Muscle of back (tissue), 11 donors: ENCODE measurements around the gene DET1. TPM values are rescaled to one million over a fixed set of nuclear protein-coding genes. Genes with fewer than 3 reads are reported as not detected.
A peak's percentile ranks its signal among the peaks of the same experiment; 100 is the strongest.
"Not testable (repeated sequence)": the region's sequence is repeated elsewhere in the genome, so short reads cannot be mapped to it uniquely, and the experiment has no call there.

Source experiments
- DNase-seq, 3 donors: peaks; one replicate each; pipeline versions ENCODE4 v3.0.0 to v3.0.0-alpha.2; 2013
- polyA plus RNA-seq, 10 donors: library from polyadenylated mRNA; unstranded; fragments of 120-200 nt; gene quantifications; one replicate each; pipeline ENCODE4 v1.2.1, GENCODE V29; 2013; ENCODE audit not compliant: insufficient read length in 10 of 10

The DET1 gene
- polyA plus RNA-seq, 10 donors: 8.4 to 14.1 (median 10.1) TPM

DNA sequence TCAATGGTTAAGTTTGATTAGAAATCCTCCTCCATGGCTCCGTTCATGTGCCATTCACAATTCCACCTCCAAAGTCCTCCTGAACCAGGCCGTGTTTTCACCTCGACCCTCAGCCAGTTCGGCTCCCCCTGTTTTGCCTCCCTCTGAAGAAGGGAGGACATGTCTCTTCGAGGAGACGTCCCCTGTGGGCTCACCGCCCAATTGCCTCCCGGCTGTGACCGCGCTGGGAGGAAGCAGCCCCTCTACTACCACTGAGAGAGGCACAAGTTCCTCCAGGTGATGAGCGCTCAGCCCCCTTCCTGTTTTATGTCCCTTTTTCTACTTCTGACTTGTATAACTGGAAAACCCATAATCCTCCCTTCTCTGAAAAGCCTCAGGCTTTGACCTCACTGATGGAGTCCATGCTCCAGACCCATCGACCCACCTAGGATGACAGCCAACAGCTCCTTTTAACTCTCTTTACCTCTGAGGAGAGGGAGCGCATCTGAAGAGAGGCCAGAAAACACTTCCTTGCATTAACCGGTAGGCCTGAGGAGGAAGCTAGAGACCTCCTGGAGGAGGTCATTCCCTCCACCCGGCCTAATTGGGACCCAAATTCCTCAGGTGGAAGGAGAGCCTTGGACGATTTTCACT lies 4.7 kb downstream of the DET1 start:
- DNase-seq: no peak

DNA sequence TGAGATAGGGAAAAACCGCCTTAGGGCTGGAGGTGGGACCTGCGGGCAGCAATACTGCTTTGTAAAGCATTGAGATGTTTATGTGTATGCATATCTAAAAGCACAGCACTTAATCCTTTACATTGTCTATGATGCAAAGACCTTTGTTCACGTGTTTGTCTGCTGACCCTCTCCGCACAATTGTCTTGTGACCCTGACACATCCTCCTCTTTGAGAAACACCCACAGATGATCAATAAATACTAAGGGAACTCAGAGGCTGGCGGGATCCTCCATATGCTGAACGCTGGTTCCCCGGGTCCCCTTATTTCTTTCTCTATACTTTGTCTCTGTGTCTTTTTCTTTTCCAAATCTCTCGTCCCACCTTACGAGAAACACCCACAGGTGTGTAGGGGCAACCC lies 5.4 kb downstream of the DET1 start:
- not testable (repeated sequence) for DNase-seq

DNA sequence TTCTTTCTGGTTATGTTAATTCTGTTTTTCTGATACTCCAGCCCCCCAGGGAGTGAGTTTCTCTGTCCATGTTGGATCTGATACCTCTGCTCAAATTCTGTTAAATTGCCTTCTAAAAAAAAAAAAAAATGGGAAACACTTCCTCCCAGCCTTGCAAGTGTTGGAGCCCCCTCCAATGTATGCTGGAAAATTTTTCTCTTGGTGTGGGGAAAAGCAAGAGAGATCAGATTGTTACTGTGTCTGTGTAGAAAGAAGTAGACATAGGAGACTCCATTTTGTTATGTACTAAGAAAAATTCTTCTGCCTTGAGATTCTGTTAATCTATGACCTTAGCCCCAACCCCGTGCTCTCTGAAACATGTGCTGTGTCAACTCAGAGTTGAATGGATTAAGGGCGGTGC lies 6.1 kb downstream of the DET1 start:
- DNase-seq: not testable (repeated sequence)

DNA sequence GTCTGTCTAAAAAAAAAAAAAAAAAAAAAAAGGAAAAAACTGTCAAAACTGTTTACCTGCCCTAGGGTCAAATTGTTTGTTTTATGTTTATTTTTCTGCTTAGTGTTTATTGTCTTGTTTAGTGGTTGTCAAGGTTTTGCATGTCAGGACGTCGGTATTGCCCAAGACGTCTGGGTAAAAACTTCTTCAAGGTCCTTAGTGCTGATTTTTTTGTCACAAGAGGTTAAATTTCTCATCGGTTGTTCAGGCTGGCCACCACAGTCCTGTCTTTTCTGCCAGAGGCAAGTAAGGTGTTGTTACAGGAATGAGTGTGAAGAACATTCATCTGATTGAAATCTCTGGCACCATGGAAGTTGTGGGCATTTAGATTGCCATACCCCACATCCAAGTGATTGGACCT lies 7.0 kb downstream of the DET1 start:
- DNase-seq: no peak

DNA sequence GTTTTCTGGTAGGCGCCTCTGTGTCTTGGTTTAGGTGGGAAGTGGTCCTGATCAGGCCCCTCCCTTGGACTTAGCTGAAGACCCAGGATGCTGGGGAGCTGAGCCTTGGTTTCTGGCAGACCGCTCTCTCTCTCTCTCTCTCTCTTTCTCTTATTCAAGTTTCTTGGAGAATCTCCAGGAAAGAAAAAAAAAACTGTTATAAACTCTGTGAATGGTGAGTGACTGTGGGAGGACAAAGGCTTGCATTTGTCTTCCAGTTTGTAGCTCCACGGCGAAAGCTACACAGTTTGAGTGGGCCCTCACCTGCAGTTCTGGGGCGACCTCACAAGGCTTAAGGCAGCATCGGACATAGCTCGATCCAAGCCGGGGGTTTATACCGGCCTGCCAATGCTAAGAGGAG lies 7.5 kb downstream of the DET1 start:
- no peak for DNase-seq

DNA sequence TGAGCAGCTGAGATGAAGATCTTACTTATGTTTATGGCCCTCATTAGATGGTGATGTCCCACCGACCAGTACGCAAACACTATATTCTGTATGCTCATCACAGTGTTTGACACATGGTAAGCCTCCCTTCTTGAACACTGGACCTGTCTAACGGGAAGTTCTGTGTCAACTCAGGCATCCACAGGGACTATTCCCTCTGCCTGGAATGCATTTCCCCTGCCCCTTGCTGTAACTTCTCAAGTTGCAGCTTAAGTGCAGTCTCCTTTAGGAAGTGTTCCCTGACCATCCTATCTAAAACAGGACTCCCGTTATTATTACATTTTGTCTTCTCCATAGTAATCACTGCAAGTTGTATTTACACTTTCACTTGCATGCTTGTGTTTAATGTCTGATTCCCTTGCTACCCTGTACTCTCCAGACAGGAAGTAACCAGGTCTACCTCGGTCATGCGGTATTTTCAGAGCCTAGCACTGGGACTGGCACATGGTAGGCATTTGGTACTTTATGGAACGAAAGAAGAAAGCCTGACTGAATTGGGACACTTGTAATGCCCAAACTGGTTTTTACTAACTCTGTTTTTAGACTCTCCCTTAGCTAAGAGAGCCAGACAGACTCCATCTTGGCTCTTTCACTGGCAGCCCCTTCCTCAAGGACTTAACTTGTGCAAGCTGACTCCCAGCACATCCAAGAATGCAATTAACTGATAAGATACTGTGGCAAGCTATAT lies 8.7 kb downstream of the DET1 start:
- DNase-seq: no peak

DNA sequence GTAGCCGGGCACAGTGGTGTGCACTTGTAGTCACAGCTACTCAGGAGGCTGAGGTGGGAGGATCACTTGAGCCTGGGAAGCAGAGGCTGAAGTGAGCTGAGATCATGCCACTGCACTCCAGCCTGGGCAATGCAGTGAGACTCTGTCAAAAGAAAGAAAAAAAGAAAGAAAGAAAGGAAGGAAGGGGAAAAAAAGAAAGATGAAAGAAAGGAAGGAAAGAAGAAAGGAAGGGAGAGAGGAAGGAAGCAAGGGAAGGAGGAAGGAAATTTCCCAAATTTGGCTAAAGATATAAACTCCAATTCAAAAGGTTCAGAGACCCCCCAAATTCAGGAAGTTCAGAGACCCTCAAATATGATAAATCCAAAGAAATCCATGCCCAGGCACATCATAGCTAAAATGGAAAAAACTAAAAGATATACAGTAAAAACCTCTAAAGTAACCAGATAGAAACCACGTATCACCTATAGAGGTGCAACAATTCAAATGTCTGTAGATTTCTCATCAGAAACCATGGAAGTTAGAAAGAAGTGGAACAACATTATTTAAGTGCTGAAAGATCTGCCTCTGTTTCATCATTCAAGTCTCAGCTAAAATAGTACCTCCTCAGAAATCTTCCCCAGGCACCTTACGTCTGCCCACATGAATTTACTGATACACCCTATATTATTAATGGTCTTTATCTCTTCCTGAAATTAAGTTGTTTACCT lies 10.7 kb downstream of the DET1 start:
- DNase-seq: no peak

DNA sequence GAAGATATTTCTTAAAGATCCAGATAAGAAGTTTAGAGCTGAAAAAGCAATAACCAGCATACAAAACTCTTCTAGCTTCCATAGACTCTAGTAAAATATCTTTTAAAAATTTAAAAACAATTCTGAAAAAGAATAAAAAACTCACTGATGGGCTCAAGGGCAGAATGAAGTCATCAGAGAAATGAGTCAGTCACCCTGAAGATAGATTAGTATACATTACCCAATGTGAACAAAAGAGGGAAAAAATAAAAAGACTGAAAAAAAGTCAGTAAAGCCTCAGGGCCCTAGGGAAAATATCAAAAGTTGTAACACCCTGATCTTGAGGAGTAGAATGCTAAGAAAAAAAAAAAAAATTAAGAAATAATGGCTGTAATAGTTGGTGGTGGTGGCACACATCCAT lies 11.4 kb downstream of the DET1 start:
- DNase-seq: no peak

DNA sequence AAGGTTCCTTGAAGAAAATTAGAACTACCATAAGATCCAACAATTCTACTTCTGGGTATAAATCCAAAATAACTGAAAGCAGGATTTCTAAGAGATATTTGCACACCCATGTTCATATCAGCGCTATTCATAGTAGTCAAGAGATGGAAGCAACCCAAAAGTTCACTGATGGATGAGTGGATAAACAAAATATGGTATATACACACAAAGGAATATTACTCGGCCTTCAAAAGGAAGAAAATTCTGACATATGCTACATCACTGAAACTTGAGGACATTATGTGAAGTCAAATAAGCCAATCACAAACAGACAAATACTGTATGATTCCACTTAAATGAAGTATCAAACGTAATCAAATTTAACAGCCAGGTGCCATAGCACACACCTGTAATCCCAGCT lies 13.1 kb downstream of the DET1 start:
- no peak for DNase-seq

DNA sequence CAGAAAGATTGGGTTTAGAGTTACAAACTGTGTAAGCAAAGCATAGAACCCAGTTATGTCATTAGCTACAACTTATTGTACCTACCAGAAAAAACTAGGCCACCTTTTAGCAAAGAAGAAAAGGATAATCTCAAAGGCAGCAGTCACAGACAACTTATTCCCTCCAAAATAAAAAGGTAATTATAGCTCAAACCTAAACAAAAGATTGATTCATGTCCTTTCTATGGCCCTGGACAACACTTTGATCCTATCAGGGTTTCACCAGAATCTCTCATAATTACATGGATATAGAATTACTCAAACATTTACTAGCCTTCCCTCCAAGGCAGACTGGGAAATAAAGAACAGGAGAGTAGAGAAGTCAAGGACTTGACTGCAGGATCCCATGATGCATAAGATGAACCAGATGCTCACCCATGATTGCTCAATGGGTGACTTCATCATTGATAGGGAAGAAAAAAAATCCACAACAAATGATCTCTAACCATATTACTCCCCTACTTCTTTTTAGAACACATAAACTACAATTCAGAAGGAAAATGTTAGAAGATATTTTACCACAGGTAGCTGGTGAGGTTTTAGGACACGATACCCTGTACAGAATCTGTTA lies 17.4 kb downstream of the DET1 start:
- no peak for DNase-seq

DNA sequence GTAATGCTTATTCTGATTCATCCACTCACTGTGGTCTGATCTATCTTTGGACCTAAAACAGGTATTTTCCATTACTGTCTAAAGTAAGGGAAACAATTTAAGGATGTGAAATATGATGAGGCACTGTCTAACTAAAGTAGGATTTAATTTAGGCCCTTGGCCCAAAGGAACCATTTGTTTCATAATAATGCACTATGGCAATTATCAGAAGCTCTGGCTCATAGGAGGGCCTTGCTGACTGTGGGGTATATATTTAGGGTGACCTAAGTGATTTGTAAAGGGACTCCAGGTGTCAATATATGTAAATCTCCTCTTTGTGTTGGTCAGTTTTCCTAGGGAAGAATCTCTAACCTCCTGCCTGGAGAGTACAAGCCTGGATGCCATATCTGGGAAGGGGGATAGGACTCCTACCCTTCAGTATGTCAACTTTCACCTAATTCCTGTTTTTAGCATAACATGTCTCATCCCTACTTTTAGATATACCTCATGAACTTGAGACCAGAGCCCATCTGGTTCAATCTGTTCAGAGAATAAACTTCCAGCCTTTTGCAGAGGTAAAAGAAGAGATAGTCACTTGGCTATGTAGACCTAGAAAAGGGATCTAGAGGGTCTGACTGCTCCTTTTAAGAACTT lies 20.1 kb downstream of the DET1 start:
- DNase-seq: no peak

DNA sequence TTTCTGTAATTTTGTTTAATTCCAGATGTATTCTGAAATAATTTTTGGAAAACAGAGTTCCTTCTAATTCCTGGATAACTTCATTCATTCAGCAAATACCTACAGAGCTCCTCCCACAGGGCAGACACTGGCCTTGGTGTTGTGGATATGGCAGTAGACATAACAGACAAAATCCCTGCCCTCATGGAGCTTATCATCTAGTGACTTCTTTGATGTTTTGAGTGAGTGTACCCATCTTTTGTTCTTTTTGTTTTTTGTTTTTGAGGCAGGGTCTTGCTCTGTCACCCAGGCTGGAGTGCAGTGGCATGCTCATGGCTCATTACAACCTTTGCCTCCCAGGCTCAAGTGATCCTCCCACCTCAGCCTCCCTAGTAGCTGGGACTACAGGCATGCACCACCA lies 21.1 kb downstream of the DET1 start:
- no peak for DNase-seq

DNA sequence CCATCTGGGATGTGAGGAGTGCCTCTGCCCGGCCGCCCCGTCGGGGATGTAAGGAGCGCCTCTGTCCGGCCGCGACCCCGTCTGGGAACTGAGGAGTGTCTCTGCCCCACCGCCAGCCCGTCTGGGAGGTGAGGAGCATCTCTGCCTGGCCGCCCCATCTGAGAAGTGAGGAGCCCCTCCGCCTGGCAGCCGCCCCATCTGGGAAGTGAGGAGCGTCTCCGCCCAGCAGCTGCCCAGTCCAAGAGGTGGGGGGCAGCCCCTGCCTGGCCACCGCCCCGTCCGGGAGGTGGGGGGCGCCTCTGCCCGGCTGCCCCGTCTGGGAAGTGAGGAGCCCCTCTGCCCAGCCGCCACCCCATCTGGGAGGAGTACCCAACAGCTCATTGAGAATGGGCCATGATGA lies 22.4 kb downstream of the DET1 start:
- DNase-seq: not testable (repeated sequence)

DNA sequence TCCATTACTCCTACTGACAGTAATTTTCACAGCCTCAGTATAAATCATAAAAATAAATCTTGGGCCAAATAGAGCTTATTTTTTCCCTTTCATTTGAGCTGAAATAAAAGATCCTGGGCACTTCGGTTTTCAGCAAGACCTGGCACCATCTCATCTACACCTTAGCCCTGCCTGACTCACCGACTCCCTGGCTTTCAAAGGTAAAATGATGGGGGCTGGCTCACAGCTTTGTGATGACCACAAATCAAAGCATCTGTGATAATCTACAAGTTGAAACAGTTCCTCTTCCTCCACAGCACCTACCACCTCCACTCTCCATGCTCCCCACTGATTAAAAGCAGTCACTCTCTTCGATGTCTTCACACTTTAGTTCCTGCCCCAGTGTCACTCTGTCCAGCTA lies 27.6 kb downstream of the DET1 start:
- no peak for DNase-seq

DNA sequence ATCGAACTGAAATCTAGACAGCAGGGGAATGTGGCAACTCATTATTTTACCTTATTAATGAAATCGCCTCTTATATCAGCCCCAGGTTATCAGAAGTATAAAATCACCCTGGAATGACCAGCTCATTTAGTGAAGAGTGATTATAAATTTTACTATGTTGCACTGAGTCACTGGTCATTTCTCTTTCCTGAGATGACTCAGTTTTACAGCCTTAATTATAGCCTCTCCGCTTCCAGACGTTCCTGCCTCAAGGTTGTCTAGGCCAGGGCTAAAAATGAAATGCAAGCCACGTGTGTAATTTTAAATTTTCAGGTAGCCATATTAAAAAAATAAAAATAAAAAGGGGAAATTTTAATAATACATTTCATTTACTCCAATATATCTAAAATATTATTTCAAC lies 33.3 kb downstream of the DET1 start:
- peak in 1 of 3 donors; percentile 2 for DNase-seq

DNA sequence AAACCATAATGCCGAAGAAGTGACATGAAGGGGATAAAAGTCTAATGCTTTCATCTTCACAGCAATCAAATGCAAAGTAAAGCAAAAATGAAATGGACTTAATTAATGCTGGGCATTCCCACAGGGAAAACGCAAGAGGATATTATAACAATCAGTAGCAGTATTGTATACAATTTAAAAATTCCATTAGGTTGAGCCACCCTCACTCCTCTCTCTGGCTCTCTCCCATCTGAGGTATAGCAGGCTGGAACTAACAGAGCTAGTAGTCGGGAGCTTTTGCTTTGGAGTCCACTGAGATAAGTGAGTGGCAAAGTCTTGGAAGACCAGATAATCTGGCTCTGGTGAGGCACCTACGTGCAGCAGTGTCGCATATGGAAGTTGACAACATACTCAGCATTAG lies 33.9 kb downstream of the DET1 start:
- DNase-seq: no peak

DNA sequence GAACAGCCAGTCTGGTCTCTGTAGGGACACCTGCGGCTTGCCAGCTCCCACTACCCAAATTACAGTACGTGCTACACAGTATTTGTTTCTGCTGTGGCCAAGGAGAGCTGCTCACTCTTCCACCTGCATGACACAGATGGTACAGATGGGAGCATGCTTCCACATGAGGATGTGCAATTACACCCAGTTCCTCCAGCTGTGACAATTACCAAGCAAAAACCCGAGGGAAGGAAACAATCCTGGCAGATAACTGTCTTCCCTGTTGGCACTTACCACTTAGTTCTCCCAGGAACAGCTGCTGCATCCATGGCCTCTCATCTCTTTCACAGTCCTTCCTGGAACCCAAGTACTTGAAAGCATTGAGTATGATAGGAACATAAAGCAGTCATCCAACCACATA lies 34.4 kb downstream of the DET1 start:
- no peak for DNase-seq

DNA sequence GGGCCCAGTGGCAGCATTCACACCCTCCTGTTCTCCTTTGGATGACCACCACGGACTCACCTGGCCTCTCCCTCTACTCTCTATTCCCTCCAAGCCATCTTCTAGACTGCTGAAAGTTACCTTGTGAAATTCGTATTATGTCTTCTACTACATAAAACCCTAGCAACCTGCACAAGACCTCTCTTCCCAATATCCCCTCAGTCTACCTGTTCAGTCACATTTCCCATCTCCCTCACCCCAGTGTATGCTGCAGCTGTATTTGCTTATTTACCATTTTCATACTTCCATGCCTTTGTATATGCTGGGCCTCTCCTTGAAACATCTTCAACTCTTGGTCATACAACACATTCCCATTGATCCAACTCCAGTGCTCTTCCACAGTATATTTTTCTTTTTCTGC lies 35.3 kb downstream of the DET1 start:
- no peak for DNase-seq

DNA sequence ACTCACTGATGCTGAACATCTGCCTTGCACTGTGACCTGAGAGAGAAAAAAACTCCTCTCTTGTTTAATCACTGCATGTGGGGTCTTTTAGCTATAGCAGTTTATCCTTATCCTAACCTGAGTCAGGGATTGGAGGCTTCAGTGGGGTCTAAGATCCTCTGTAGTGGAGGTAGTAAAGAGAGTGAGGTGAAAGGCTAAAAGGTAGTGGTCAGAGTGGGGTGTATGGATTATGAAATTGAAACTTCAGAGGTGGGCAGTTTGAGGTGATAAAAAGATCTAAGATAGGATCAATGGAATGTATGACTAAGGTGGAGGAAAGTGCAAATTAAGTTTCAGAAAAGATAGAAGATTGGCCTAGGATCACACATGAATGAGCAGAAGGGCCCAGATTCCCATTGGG lies 36.5 kb downstream of the DET1 start:
- no peak for DNase-seq

DNA sequence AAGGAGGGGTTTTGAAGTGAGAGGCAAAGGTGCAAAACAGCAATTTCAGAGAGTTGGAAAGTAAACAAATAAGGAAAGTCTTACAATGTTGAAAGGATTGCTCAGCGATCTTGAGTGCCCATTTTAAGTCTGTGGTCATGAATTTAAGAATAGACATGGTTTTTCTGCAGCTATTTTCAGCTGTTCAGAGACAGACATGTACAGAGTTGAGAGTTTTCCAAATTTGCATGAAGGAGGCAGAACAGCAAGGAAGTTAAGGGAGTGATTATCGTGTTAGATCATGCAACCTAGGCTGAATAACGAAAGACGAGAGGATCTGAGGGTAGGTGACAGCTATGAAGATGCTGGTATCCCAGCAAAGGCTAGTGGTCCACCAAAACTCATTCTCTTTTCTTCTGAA lies 37.2 kb downstream of the DET1 start:
- DNase-seq: no peak

DNA sequence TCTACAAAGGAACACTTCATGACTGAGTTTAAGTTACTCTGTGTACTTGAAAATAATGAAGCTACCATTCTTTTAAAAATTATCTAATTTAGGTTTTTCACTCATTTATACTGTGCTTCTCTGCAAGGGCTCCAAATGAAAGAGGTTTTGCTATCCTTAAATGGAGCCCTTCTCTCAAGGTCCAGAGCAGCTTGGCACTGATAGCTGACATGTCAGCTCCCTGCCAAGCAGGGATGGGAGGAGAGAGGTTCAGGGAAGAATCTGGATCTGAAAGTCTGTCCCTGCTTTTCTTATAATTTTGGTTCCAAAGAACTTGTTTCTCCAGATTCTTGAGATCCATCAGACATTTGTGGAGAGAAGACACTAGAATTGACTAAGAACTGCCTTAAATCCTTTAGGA lies 39.9 kb downstream of the DET1 start:
- no peak for DNase-seq

DNA sequence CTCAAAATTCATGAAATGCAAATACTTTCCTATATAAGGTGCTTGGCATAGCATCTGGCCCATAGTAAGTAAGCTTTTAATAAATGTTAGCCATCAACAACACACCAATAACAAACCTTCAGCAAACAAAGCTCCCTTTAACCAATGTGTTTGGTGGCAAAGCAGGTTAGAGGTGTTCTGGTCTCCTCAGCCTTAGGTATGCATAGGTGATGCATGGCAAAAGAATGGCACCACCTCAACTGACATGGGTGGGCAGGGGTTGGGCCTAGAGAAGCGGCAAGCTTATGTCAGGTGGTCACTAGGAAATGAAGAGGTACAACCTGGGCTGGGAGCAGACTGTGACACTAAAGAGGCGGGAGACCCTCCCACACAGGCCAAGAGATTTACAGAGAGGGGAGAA lies 40.8 kb downstream of the DET1 start:
- DNase-seq: no peak
